Esophagus squamous epithelium (tissue), 4 donors: Measurements from ENCODE around the gene YIPF1.

Experiments
- POLR2A ChIP-seq, 4 donors: fragments of 450-650 bp; IDR thresholded peaks; one replicate each; pipeline ENCODE4 v1.6.1; 2017; ENCODE audit warnings: antibody characterized with exemption in 4 of 4, mild to moderate bottlenecking in 4 of 4, moderate library complexity in 3 of 4
- TF ChIP-seq, protein P1 (sequence below), 6 experiments: fragments of 450-650 bp in 4 of 6; fragments of 200-600 bp in 2 of 6; sonication (generic) in 2 of 6; IDR thresholded peaks; one replicate each; pipeline ENCODE4 v1.5.1; 2016 to 2019; ENCODE audit warnings: antibody characterized with exemption in 6 of 6, mild to moderate bottlenecking in 4 of 6, moderate library complexity in 4 of 6

DNA sequence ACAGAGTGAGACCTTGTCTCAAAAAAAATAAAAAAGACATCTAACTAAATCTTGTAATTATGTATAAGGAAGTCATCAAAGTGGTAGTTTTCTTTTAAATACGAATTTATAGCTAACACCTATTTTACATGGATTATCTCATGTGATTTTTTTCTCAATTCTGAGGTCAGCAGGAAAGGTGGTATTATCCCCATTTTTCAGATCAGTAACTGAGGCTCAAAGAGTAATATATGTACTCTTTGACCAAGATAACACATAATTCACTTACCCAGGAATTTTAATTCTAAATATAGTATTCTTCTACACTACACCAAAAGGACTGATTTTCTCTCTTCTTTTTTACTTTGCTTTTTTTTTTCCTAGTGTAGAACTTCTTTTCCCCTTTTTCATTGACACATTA is 46.8 kb upstream of the YIPF1 start:
- TF ChIP-seq, protein P1, sequence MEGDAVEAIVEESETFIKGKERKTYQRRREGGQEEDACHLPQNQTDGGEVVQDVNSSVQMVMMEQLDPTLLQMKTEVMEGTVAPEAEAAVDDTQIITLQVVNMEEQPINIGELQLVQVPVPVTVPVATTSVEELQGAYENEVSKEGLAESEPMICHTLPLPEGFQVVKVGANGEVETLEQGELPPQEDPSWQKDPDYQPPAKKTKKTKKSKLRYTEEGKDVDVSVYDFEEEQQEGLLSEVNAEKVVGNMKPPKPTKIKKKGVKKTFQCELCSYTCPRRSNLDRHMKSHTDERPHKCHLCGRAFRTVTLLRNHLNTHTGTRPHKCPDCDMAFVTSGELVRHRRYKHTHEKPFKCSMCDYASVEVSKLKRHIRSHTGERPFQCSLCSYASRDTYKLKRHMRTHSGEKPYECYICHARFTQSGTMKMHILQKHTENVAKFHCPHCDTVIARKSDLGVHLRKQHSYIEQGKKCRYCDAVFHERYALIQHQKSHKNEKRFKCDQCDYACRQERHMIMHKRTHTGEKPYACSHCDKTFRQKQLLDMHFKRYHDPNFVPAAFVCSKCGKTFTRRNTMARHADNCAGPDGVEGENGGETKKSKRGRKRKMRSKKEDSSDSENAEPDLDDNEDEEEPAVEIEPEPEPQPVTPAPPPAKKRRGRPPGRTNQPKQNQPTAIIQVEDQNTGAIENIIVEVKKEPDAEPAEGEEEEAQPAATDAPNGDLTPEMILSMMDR (IDR thresholded peaks at IDR 0.05), result no peak
- TF ChIP-seq POLR2A (IDR thresholded peaks at IDR 0.05), result no peak
